HUES64 (cell line): ENCODE measurements around the gene KRT81.

ENCODE experiments used
- H3K27ac ChIP-seq: 2 replicates; pipeline ENCODE4 v1.7.0; 2013; ENCODE audit warnings: low read depth, low read length, inconsistent platforms
- H3K27me3 ChIP-seq: 2 replicates; pipeline ENCODE4 v1.6.1; 2013; ENCODE audit warnings: mild to moderate bottlenecking, low read length; ENCODE audit not compliant: insufficient read depth
- H3K36me3 ChIP-seq: 2 replicates; pipeline ENCODE4 v1.6.1; 2013; ENCODE audit warnings: mild to moderate bottlenecking, low read length; ENCODE audit not compliant: insufficient read depth
- H3K4me1 ChIP-seq: 2 replicates; pipeline ENCODE4 v1.6.1; 2013; ENCODE audit warnings: mild to moderate bottlenecking, low read length, moderate library complexity; ENCODE audit not compliant: insufficient read depth
- H3K4me3 ChIP-seq: 2 replicates; pipeline ENCODE4 v1.5.1; 2013; ENCODE audit warnings: mild to moderate bottlenecking, low read length, moderate library complexity
- H3K9ac ChIP-seq: 2 replicates; pipeline ENCODE4 v1.6.1; 2013; ENCODE audit warnings: mild to moderate bottlenecking, low read depth, low read length
- H3K9me3 ChIP-seq: 2 replicates; pipeline ENCODE4 v1.6.1; 2013; ENCODE audit warnings: low read depth, low read length; ENCODE audit not compliant: insufficient read depth
- WGBS: fragments of 150-250, 120-280 bp; methylation state at CpG from one replicate; pipeline ENCODE4 v1.1.7; 2013; ENCODE audit warnings: missing lambda C conversion rate; 5-methylcytosine and 5-hydroxymethylcytosine counted together

Gene KRT81

DNA sequence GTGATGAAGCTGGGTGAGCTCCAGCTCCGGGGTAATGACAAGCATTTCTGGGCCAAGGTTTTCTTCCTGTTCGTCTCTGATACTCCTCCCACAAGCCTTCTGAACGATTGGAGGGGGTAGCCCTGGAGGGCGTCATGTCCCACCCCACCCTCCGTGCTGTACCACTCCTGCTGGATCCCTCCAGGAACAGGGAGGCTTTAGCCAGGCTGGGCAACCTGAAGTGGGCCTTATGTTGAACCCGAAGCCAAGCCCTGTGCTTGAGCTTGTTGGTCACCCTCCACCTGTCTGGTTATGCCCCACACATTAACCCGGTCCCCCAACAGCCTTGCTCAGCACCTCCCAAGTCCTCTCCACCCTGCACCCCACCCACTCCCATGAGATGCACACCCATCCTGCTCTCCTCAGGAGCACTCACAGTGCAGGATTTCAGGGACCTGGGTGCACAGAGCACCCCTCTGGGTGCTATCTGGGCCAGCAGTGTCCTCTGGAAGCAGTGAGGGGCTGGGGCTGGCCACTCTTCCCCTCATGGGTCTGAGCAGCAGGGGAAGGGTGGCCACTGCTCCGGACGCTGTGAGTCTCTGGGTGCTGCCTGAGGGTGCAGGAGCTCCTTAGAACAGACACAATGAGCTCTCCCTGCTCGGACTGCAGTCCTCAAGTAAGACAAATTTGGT is 36.6 kb upstream of the KRT81 start:
- no peaks in the 10 kb centered on the region for H3K4me1 ChIP-seq
- no peaks in the 10 kb centered on the region for H3K36me3 ChIP-seq
- H3K9me3 ChIP-seq, result no peaks in the 10 kb centered on the region
- 79% methylated on average over 10 of the region's 10 CpGs for WGBS
- no peaks in the 10 kb centered on the region for H3K27me3 ChIP-seq
- no peak overlapping the region for H3K27ac ChIP-seq
- H3K9ac ChIP-seq, result no peak overlapping the region
- H3K4me3 ChIP-seq, result no peak overlapping the region

DNA sequence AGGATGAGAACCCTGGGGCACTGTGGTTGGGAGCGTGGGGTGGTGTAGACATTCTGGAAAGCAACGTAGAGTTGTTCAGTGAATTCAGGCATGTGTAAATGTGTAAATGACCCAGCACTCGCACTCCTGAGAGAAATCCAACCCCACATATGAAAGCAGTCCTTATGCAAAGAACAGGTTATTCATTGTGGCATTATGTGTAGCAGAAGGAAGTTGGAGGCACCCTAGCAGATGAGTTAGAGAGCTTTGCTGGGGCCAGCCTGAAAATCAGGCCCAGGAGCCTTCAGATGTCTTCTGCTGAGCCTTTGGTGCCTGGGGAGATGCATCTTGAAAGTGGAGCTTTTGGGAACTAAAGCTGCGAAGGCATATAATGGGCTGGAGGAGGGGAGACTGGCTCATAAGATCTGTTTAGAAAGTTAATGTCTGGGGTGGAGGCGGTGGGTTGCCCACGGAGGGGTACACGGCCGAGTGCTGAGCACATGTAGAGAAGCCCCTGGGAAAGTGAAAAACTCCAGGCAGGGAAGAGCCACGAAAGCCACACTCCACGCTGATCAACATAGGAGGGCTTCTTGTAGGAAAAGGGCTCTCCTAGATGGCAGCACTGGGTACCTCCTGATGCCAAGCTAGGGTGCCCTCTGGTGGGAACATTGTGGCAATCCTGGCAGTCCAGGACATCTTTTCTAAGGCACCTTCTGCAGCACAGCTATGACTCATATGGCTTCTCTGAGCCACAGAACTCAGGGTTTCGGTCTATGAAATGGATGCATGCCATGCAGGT is 35.9 kb upstream of the KRT81 start:
- H3K4me1 ChIP-seq, result no peaks in the 10 kb centered on the region
- H3K27ac ChIP-seq, result no peak overlapping the region
- no peaks in the 10 kb centered on the region for H3K9me3 ChIP-seq
- H3K36me3 ChIP-seq, result no peaks in the 10 kb centered on the region
- no peak overlapping the region for H3K9ac ChIP-seq
- H3K27me3 ChIP-seq, result no peaks in the 10 kb centered on the region
- 44% methylated on average over 10 of the region's 11 CpGs for WGBS
- H3K4me3 ChIP-seq, result no peak overlapping the region

DNA sequence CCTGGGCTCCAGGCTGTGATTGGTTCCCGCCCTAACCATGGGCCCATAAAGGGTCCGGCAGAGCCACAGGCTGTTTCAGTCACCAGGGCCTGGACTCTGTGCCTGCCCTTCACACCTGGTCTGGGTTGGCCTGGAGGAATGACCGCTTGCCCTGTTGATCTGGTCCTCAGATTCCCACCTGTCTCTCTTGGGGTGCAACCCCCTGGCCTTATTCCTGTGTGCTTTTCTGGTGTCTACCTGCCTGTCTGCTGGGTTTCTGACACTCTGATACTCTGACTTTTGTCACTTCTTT is 32.8 kb upstream of the KRT81 start:
- Histone ChIP-seq H3K27me3 (no peaks in the 10 kb centered on the region), H3K9me3 (no peaks in the 10 kb centered on the region), H3K4me1 (no peaks in the 10 kb centered on the region), H3K27ac (no peak overlapping the region), H3K9ac (no peak overlapping the region), H3K36me3 (no peaks in the 10 kb centered on the region), H3K4me3 (no peak overlapping the region)
- 87% methylated on average over 3 of the region's 3 CpGs for WGBS

DNA sequence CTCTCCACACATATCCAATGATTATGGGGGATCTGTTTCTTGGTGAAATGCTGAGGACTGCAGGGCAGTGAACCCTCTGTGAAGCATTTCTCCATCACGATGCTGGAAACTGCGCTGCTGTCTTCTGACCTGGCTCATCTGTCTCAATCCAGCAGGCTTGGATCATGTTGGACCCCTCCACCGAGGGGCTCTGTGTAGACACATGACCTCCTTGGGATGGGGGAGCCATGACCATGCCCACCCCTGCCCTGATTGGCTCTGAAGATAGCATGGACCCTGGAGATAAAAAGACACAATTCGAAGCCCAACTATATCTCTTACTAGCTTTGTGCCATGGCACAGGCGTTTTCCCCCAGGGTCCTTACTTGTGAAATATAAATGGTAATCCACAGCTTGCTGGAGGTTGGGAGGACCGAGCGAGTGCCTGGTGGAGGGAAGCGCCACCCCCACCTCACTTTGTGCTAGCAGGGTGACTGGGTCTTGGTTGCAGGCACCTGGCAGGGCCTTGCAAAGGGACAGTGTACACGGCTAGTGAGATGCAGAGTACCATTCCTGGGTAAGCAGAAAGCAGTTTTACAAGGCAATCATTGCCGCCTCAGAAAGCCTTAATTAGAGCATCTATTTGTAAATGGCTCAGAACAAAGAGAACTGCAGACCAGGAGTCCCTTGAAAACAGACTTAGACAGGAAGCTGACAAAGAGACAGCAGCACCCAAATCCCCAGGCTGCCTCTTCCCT is 32.2 kb upstream of the KRT81 start:
- Histone ChIP-seq H3K9me3 (no peaks in the 10 kb centered on the region), H3K4me1 (no peaks in the 10 kb centered on the region), H3K27ac (no peak overlapping the region), H3K36me3 (no peaks in the 10 kb centered on the region), H3K4me3 (no peak overlapping the region), H3K9ac (no peak overlapping the region), H3K27me3 (no peaks in the 10 kb centered on the region)
- 91% methylated on average over 10 of the region's 10 CpGs for WGBS

DNA sequence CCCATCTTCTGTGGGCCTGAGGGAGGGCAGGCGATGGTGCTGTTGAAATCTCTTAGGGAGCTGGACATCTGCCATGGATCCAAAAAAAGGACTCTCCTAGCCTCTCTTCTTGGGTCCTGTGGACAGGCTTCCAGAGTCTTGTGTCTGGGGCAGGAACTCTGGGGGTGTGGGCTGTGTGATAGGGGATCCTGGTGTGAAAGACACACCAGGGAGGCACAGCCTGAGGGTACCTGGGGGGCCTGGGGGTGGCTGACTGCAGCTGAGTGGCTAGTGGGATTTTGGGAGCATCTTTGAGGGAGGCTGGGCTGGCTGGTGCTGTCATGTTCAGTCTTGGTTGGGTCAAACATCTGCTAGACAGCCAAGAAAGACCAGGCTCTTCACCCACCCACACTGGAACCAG is 31.7 kb upstream of the KRT81 start:
- Histone ChIP-seq H3K9ac (no peak overlapping the region), H3K4me3 (no peak overlapping the region), H3K36me3 (no peaks in the 10 kb centered on the region), H3K27me3 (no peaks in the 10 kb centered on the region), H3K9me3 (no peaks in the 10 kb centered on the region), H3K27ac (no peak overlapping the region), H3K4me1 (no peaks in the 10 kb centered on the region)
- 83% methylated on average over 1 of the region's 1 CpG for WGBS

DNA sequence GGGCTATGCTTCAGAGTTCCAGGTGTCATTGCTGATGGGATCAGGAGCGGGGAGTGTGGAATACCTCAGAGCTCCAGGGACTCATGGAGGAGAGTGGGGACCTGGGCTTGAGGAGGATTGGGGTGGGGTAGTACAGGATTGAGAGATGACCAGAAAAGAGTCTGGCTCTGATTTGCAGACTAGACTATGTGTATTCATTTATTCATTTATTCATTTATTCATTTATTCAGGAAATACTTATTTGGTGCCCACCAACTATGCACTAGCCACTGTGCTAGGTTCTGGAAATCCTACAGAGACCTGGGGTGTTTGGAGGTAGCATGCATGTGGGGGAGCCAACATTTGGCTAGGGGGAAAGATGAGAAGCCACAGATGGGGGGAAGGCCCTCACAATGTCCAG is 30.7 kb upstream of the KRT81 start:
- Histone ChIP-seq H3K4me3 (no peak overlapping the region), H3K9me3 (no peaks in the 10 kb centered on the region), H3K9ac (no peak overlapping the region), H3K27ac (no peak overlapping the region), H3K27me3 (no peaks in the 10 kb centered on the region), H3K36me3 (no peaks in the 10 kb centered on the region), H3K4me1 (no peaks in the 10 kb centered on the region)
- 91% methylated on average over 1 of the region's 1 CpG for WGBS

DNA sequence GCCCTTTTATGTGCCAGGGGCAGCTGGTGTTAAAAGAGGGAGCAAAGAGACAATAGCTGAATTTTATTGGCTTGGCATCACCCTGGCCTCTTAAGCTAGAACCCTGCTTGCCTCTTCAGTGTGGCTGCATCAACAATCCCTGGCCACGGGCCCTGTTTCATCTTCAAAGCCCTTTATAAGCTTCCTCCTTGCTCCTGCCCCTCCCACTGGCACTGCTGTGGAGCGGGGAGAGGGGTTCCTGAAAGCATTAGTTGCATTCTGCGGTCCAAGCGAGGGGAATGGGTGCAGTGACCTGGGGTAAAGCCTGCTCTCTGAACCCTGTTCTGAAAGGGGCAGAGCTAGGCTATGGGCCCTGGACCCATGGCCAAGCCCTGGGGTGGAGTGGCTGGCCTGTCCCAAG is 30.1 kb upstream of the KRT81 start:
- WGBS, result 75% methylated on average over 4 of the region's 4 CpGs

DNA sequence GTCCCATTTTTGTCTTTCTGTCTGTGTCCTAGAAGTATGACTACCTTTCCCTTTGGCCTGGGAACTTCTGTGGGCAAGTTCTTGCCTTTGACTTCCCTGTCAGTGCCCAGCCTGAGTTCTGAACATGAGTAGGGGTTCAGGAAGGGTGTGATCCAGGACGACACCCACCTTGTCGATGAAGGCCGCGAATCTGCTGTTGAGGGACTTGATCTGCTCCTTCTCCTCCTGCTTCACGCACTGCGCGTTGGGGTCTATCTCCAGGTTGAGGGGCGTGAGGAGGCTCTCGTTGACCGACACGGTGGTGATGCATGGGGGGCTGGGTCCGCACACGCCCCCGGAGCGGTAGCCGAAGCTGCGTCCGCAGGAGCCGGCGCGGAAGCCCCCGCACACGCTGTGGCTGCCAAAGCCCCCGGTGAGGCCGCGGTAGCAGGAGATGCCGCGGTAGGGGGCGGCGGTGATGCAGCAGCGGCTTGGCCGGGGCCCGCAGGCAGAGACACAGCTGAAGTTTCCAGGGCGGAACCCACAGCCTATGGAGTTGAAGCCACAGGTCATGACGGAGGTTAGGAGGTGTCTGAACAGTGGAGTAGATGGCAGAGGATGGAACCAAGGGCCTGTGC is 29.6 kb upstream of the KRT81 start, which contains the start of gene KRT83:
Gene KRT83 (minus strand): TSS at position 615 of the 617 bp plus-strand sequence. CDS start 63 bp downstream, at position 552.
- H3K4me3 ChIP-seq, result no peak within 1 kb of the TSS
- H3K27ac ChIP-seq, result no peak within 1 kb of the TSS
- 89% methylated on average over 35 of the region's 35 CpGs for WGBS
- no peak within 1 kb of the TSS for H3K9ac ChIP-seq
- H3K27me3 ChIP-seq, result no peaks in the 10 kb centered on the region
- H3K36me3 ChIP-seq, result no peaks in the 10 kb centered on the region
- no peaks in the 10 kb centered on the region for H3K4me1 ChIP-seq
- no peaks in the 10 kb centered on the region for H3K9me3 ChIP-seq

More for the DNA sequence above, 30.1 kb upstream of the KRT81 start:
- H3K36me3 ChIP-seq, result no peaks in the 10 kb centered on the region
- H3K4me1 ChIP-seq, result no peaks in the 10 kb centered on the region
- no peak overlapping the region for H3K9ac ChIP-seq
- no peaks in the 10 kb centered on the region for H3K9me3 ChIP-seq
- no peaks in the 10 kb centered on the region for H3K27me3 ChIP-seq
- H3K27ac ChIP-seq, result no peak overlapping the region
- no peak overlapping the region for H3K4me3 ChIP-seq

DNA sequence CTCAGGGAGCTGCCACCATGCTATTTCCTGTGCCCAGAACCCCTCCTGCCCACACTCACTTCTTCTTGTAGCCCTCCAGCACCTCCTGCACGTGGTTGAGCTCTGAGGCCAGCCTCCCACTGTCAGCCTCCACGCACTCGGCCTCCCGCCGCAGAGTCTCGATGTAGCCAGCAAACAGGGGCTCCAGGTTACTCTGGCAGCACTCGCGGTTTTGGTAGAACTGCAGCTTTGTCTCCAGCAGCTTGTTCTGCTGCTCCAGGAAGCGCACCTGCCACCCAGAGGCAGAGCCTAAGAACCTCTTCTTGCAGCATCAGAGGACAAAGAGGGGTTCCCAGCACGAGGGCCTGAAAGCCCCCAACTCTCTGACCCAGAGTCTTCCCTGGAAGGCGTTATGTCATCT is 27.8 kb upstream of the KRT81 start:
- Histone ChIP-seq H3K9me3 (no peaks in the 10 kb centered on the region), H3K27ac (no peak overlapping the region), H3K9ac (no peak overlapping the region), H3K36me3 (no peaks in the 10 kb centered on the region), H3K4me3 (no peak overlapping the region), H3K27me3 (no peaks in the 10 kb centered on the region), H3K4me1 (no peaks in the 10 kb centered on the region)
- WGBS, result 78% methylated on average over 11 of the region's 11 CpGs

DNA sequence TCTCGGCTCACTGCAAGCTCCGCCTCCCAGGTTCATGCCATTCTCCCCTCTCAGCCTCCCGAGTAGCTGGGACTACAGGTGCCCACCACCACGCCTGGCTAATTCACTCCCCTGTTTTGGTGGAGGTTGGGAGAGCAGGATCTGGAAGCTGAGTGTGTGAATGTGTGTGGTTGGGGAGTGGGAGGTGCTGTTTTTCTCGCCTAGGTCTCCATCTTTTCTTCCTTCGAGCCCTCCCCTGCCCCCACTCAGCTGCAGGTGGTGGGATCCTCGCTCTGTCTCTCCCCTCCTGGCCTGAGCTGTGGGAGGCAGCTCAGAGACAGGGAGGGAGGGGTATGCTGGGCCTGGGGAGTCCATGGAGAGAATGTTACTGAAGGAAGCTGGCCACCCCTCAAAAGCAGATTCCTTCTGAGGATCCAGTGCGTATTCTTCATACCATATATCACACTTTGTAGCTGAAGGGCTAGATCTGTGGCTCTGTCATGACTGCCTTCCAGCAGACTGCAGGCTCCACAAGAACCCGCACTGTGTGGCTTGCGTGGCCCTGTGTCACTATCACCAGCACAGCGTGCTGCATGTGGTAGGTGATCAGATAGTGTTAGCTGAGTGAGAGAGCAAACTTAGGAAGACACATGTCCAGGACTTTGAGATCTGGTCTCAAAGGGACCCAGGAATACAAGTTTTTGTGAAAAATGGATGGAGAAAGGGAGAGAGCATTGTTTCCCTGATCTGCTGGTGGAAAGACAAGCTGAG is 27.1 kb upstream of the KRT81 start:
- Histone ChIP-seq H3K27me3 (no peaks in the 10 kb centered on the region), H3K9ac (no peak overlapping the region), H3K4me1 (no peaks in the 10 kb centered on the region), H3K4me3 (no peak overlapping the region), H3K27ac (no peak overlapping the region), H3K9me3 (no peaks in the 10 kb centered on the region), H3K36me3 (no peaks in the 10 kb centered on the region)
- WGBS, result 95% methylated on average over 8 of the region's 11 CpGs
